NCI-H526 (cell line): ENCODE results near the gene REST.
"Not testable (repeated sequence)": the region's sequence is repeated elsewhere in the genome, so short reads cannot be mapped to it uniquely, and the experiment has no call there.

Experiments
- DNase-seq, 2 experiments: peaks; one replicate each; lab custom pipeline; 2025; lab: John Stamatoyannopoulos, UW

The REST gene

DNA sequence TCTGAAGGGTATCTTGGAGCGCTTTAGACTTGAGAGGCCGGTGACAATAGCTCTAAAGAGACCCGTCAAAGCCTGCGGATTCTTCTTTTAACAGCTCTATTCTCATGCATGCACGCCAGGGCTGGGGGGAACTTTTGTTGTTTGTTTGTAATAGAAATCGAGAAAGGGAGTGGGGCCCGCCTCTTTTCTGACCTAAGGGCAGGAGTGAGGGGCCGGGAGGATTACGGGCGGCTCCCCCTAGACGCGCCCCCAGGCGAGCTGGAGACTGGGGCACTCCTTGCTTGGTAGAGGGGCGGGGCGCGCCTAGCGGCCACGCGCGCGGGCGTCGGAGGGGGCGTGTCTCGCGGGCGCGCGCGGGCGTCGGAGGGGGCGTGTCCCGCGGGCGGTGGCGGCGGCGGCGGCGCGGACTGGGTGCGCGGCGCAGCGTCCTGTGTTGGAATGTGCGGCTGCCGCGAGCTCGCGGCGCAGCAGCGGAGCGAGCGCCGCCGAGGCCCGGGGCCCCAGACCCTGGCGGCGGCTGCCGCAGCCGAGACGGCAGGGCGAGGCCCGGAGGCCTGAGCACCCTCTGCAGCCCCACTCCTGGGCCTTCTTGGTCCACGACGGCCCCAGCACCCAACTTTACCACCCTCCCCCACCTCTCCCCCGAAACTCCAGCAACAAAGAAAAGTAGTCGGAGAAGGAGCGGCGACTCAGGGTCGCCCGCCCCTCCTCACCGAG is at the start of gene REST:
REST (plus strand) TSS at position 412 of the 717 bp plus-strand sequence. CDS start 2,739 bp downstream, outside the sequence.
- peak; percentile 37 to 86 for DNase-seq

DNA sequence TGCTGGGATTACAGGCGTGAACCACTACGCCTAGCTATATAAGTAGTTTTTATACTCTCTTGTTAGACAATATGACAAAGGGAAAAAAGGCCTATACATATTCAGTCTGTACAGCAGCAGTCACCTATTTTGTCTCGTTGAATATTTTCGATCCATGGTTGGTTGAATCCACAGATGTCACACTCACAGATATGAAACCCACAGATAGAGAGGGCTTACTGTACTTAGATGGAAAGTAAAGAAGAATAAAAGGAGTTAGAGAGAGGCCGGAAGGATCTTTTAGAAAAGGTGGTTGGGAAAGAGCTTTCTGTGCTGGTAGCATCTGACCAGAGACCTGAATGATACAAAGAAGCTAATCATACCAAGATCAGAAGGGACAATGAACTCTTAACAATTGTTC is 47.9 kb upstream of the REST start:
- no peak for DNase-seq

GRCh38 chr4:56860781-56861180 is 46.9 kb upstream of the REST start:
- DNase-seq: no peak

DNA sequence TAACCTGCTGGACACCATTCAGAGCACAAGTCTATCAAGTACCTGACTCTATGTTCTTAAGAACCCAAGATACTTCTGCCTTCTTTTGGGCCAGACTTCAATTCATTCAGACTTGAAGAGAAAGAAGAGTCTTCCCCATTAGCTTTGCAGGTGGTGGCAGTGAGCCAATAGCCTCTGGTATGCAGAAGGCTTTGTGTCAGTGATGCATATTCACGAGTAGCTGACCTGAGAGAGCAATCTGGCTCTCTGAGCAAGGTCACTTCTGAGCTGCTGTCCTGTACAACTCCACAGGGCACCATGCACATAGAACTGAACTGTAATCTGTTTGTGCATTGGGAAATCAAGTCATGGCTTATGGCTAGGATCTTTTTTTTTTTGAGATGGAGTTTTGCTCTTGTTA is 46.3 kb upstream of the REST start:
- no peak for DNase-seq

DNA sequence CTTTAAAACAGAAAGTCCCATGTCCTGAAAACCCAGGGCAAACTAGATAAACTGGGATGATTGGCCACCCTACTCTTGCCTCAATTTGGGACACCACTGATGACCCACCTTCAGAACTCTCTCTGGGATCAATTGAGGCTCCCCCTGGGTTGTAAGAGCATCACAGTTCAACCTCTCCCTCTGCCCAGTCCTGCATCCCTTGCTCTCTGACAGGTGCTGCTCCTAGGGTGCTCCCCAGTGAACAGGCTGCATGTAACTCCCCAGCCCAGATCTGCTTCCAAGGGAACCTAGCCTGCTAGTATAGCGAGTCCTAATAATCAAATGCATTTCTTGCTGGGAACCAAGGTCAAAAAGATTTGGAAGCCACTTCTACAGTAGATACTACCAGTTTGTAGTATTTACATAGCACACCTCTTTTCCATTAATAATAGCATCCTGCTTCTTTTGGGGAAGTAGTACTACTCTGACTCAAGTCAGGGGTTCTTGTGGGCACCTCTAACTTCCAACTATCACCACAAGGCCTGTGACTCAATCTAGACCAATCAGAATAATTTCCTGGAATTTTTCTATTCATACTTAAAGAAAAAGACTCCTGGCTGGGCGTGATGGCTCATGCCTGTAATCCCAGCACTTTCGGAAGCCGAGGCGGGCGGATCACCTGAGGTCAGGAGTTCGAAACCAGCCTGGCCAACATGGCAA is 44.1 kb upstream of the REST start:
- no peak for DNase-seq

GRCh38 chr4:56870946-56871345 is 36.8 kb upstream of the REST start:
- peak; percentile 17 to 63 for DNase-seq

GRCh38 chr4:56871371-56871866 is 36.3 kb upstream of the REST start:
- peak; percentile 3 to 39 for DNase-seq

- DNase-seq: peak; percentile 61 to 69
Observed at GRCh38 chr4:56874166-56874565, 33.5 kb upstream of the REST start.

DNA sequence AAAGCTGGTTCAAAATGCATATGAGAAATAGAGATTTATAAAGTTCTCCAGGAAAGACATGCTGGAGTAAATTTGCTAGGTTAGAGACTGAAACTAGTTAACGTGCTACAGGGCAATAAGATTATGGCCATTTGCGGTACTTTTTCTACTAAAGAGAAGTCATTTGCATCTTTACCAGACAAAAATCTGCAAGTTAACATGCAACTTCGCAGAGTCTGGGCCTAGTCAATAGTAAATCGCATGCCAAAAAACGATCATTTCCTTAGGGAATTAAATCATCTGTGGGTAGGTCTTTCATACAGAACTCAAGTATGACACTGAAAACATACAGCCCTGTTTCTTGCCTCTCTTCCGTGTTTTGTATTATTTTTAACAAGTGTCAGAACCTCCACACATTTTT is 32.8 kb upstream of the REST start:
- no peak for DNase-seq

- no peak for DNase-seq
Observed at GRCh38 chr4:56876264-56876663, 31.4 kb upstream of the REST start.

- DNase-seq: no peak
Observed at GRCh38 chr4:56879996-56880395, 27.7 kb upstream of the REST start.

DNA sequence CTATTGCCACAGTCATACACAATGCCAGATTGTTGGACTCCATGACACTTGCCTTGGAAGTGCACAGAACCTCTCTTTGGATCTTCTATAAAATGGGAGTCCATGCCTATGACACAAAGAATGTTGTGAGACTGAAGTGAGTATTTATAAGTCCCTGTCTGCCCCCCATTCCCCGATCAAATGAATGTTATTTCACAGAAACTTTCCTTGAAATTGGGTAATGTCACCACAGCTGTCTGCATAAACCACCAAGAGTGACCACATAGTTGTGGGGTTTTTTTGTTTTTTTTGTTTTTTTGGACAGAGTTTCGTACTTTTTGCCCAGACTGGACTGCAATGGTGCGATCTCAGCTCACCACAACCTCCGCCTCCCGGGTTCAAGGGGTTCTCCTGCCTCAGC is 27.1 kb upstream of the REST start:
- no peak for DNase-seq

DNA sequence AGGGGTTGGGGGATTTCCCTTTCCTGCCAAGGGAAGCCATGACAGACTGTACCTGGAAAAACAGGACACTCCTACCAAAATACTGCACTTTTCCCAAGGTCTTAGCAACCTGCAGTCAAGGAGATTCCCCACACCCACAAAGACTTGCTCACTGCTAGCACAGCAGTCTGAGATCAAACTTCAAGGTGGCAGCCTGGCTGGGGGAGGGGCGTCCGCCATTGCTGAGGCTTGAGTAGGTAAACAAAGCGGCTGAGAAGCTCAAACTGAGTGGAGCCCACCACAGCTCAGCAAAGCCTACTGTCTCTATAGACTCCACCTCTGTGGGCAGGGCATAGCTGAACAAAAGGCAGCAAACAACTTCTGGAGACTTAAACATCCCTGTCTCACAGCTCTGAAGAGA is 23.2 kb upstream of the REST start:
- DNase-seq: not testable (repeated sequence)

- no peak for DNase-seq
Observed at GRCh38 chr4:56892691-56893090, 15.0 kb upstream of the REST start.

DNA sequence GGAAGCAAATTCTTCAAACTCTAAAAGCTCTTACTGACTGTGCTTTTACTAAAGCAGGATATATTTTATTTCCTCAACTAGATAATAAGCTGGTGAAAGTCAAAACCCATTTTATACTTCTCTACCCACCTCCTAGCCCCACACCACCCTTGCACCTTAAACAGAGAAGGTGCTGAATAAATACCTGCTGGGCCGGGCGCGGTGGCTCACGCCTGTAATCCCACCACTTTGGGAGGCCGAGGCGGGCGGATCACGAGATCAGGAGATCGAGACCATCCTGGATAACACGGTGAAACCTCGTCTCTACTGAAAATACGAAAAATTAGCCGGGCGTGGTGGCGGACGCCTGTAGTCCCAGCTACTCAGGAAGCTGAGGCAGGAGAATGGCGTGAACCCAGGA is 9.9 kb upstream of the REST start:
- DNase-seq: not testable (repeated sequence)

GRCh38 chr4:56900186-56900585 is 7.5 kb upstream of the REST start:
- DNase-seq: not testable (repeated sequence)

- DNase-seq: no peak
Observed at GRCh38 chr4:56902703-56903102, 5.0 kb upstream of the REST start.

DNA sequence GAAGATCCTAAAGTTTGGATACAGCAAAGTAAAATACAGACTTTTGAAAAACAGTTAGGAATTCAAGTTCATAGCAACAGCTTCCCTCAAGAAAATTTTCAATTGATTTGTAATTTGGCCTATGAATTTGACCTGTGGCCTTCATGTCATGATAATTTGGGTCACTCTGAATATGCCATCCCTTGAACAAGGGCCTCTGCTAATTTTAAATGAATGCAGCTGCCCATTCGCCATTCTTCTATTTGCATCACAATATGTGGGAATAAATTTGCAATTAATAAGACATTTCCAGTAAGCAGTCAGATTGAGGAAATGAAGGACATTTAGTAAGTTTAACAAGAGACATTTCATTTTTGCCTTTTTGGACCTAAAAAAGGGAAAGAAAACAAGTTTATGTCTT is 1.9 kb upstream of the REST start:
- no peak for DNase-seq

- DNase-seq: no peak
Observed at GRCh38 chr4:56906489-56907393, 959 bp upstream of the REST start.

DNA sequence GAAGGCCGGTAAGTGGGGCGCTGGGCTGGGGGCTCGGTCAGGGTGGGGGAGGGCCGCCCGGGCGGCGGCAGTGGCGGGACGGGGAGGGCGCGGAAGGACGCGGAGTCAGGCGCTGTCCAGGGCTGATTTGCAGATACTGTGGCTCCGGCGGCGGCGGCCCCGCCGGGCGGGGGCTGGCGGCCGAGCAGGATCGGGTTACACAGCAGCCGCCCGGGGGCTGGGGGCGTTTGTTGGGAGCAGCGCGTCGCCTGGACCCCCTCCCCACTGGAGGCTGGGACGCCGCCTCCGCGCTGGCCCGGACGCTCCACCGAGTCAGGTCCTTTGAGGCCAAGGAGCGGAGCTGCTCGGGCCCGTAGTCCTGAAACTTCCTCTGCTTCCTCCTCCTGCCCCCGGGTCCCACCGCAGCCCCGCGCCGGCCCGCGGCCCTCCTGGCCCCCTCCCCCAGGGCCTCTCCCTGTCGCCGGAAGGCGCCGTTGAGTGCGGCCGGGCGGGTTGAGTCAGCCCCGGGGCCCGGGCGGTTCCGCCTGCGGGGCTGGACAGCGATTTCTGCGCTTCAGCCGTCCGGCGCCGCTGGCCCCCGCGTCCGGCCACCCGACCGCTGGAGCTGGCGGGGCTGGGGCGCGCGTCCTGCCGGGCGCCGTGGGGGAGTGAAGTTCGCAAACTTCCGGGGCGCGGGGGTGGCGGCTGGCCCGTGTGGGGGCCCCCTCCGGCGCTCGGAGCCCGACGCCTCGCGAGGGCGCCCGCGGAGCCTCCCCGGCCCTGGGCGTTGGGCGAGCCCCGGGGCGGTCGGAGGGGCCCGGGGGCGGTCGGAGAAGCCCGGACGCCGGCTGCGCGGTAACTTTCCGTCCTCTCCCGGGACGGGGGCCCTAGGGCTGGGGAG is 746 bp downstream of the REST start:
- peak; percentile 6 to 77 for DNase-seq
